Purkinje cell (primary cell): ENCODE results near the gene RAP1GAP. TPM values are rescaled to one million over a fixed set of nuclear protein-coding genes. Genes with fewer than 3 reads are reported as not detected.

Experiments
- polyA plus RNA-seq: library from polyadenylated mRNA; unstranded; fragments of >200 nt; fragmentation: Nextera tagmentation; gene quantifications from 2 replicates; pipeline ENCODE4 v1.2.1, GENCODE V29; 2014

Gene RAP1GAP
- polyA plus RNA-seq = 6.6 and 9.3 TPM in 2 replicates

DNA sequence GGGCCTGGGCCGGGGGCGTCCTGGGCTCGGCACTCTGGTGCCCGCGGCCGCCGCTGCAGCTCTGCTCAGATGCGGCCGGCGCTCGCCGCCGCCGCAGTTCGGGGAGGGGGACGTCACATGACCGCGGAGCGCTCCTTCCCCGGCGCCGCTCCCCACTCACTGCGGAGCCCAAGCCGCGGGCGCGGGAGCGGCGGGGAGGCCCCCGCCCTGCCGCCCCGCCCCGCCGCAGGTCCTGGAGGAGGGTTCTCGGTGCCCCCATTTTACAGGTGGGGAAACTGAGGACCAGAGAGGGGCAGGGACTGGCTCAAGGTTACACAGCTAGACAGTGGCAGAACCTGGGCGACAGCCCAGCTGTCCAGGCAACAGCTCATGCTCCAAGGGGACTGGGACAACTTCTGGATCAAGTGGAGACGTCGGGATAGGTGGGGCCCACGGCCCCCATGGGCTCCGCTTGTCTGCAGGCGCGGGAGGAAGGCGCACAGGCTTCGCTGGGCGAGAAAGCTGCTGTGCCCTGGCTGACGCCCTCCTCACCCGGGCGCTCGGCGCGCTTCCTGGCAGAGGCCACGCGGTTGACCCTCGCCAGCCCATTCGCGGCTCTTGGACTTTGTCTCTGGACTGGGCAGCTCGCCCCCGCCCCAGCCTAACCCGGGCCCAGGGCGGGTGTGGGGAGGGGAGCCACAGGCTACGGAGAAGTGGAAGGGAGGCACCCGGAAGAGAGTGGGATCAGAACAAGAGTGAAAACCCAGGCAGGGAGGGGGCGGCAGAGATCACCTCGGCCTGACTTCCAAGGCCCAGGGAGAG, at the start of gene RAP1GAP:
RAP1GAP (minus strand) TSS at position 100 of the 801 bp plus-strand sequence. CDS start 49,325 bp downstream, outside the sequence.

Other genes starting within 250 kb of the RAP1GAP start
- gene NBPF3, start 229.2 kb downstream of the RAP1GAP start, polyA plus RNA-seq = 0.35 and 0.75 TPM in 2 replicates
- 0.16 TPM in 1 of 2 replicates, not detected in the other for gene ALPL, start 159.9 kb downstream of the RAP1GAP start, polyA plus RNA-seq
- gene USP48, start 113.8 kb upstream of the RAP1GAP start, polyA plus RNA-seq = 21.5 and 37.5 TPM in 2 replicates
- gene LDLRAD2, start 142.9 kb upstream of the RAP1GAP start, polyA plus RNA-seq = 0.27 TPM in 1 of 2 replicates, not detected in the other